Naive thymus-derived CD4-positive, alpha-beta T cell (primary cell): Measurements from ENCODE around the gene CENPV. TPM values are rescaled to one million over a fixed set of nuclear protein-coding genes. Genes with fewer than 3 reads are reported as not detected.

ENCODE experiments used
- ATAC-seq: fragments of 150-1000 bp; cut with Tn5 transposase; 2 replicates; pipeline ENCODE4 v1.10.0; 2021; ENCODE audit warnings: mild to moderate bottlenecking, moderate library complexity
- CTCF ChIA-PET: fragments of 350-600 bp; sonication (Branson Sonifier 250); formaldehyde crosslinking; loops from one replicate; lab custom pipeline; 2021; ENCODE audit warnings: antibody characterized with exemption; lab: Charles Lee
- POLR2A ChIA-PET: fragments of 350-600 bp; sonication (Branson Sonifier 250); formaldehyde crosslinking; loops from one replicate; lab custom pipeline; 2021; ENCODE audit warnings: antibody characterized with exemption, inconsistent platforms; lab: Charles Lee
- DNase-seq, 9 donors: peaks; one replicate each; pipeline versions ENCODE4 v3.0.0 to v3.0.0-alpha.2; 2020 to 2022; ENCODE audit warnings: mixed read lengths in 1 of 9
- H3K27ac ChIP-seq: one replicate; pipeline ENCODE4 v1.7.0; 2013; ENCODE audit warnings: mild to moderate bottlenecking, low read depth, low read length, moderate library complexity
- H3K27me3 ChIP-seq, 2 donors: one replicate each; pipeline ENCODE4 v1.7.0; 2013; ENCODE audit warnings: low read length in 2 of 2, mild to moderate bottlenecking in 2 of 2, moderate library complexity in 2 of 2; ENCODE audit not compliant: control insufficient read depth in 2 of 2, insufficient read depth in 2 of 2
- H3K36me3 ChIP-seq, 3 experiments: 1 replicate in 2 of 3; 2 replicates in 1 of 3; pipeline ENCODE4 v1.7.0; 2013; ENCODE audit warnings: low read length in 3 of 3, mild to moderate bottlenecking in 3 of 3, moderate library complexity in 1 of 3; ENCODE audit not compliant: insufficient read depth in 3 of 3, control insufficient read depth in 2 of 3
- H3K4me1 ChIP-seq, 2 donors: one replicate each; pipeline ENCODE4 v1.7.0; 2013; ENCODE audit warnings: low read length in 2 of 2, mild to moderate bottlenecking in 2 of 2, moderate library complexity in 1 of 2; ENCODE audit not compliant: control insufficient read depth in 2 of 2, insufficient read depth in 2 of 2
- H3K4me3 ChIP-seq: 2 replicates; pipeline ENCODE4 v1.7.0; 2013; ENCODE audit warnings: mild to moderate bottlenecking, low read length
- H3K9me3 ChIP-seq, 3 experiments: 1 replicate in 2 of 3; 2 replicates in 1 of 3; pipeline ENCODE4 v1.7.0; 2013; ENCODE audit warnings: low read length in 3 of 3; ENCODE audit not compliant: control insufficient read depth in 2 of 3
- H3K27ac Mint-ChIP-seq, 9 donors: one replicate each; pipeline ENCODE4 v1.8.0; 2020 to 2022; ENCODE audit warnings: mixed read lengths in 9 of 9, mild to moderate bottlenecking in 8 of 9, moderate library complexity in 5 of 9, inconsistent platforms in 2 of 9
- H3K27me3 Mint-ChIP-seq, 5 donors: one replicate each; pipeline ENCODE4 v1.8.0; 2021 to 2022; ENCODE audit warnings: mixed read lengths in 5 of 5, mild to moderate bottlenecking in 1 of 5
- H3K36me3 Mint-ChIP-seq, 5 donors: one replicate each; pipeline ENCODE4 v1.8.0; 2020 to 2022; ENCODE audit warnings: mixed read lengths in 5 of 5, mild to moderate bottlenecking in 3 of 5, inconsistent platforms in 1 of 5
- H3K4me1 Mint-ChIP-seq, 7 donors: one replicate each; pipeline ENCODE4 v1.8.0; 2020 to 2022; ENCODE audit warnings: mixed read lengths in 7 of 7, mild to moderate bottlenecking in 3 of 7, inconsistent platforms in 1 of 7
- H3K4me3 Mint-ChIP-seq, 10 donors: one replicate each; pipeline ENCODE4 v1.8.0; 2020 to 2022; ENCODE audit warnings: mild to moderate bottlenecking in 10 of 10, mixed read lengths in 10 of 10, moderate library complexity in 6 of 10, inconsistent platforms in 2 of 10
- H3K9me3 Mint-ChIP-seq, 11 donors: one replicate each; pipeline ENCODE4 v1.8.0; 2020 to 2022; ENCODE audit warnings: mixed read lengths in 11 of 11, mild to moderate bottlenecking in 4 of 11, inconsistent platforms in 1 of 11, moderate library complexity in 1 of 11
- intact Hi-C, 2 donors: fragments of 100-400 bp; cut with micrococcal nuclease; formaldehyde crosslinking; loops; one replicate each; pipeline ENCODE4 v1.15.1; 2023
- polyA plus RNA-seq, 2 donors: library from polyadenylated mRNA; unstranded; fragments of 300-500 nt; fragmentation: Illumina TruSeq; gene quantifications; one replicate each; pipeline ENCODE4 v1.2.3, GENCODE V29; 2021
- total RNA-seq, 6 experiments: library from RNA in 5 of 6; stranded (reverse) in 5 of 6; gene quantifications; 1 replicate in 5 of 6; 2 replicates in 1 of 6; pipeline ENCODE4 v1.2.3 and lab custom pipeline; 2021 to 2026

CENPV gene
- total and polyA plus RNA-seq, 7 experiments from 2014 or later: 9.8 to 30.3 (median 22.2) TPM

DNA sequence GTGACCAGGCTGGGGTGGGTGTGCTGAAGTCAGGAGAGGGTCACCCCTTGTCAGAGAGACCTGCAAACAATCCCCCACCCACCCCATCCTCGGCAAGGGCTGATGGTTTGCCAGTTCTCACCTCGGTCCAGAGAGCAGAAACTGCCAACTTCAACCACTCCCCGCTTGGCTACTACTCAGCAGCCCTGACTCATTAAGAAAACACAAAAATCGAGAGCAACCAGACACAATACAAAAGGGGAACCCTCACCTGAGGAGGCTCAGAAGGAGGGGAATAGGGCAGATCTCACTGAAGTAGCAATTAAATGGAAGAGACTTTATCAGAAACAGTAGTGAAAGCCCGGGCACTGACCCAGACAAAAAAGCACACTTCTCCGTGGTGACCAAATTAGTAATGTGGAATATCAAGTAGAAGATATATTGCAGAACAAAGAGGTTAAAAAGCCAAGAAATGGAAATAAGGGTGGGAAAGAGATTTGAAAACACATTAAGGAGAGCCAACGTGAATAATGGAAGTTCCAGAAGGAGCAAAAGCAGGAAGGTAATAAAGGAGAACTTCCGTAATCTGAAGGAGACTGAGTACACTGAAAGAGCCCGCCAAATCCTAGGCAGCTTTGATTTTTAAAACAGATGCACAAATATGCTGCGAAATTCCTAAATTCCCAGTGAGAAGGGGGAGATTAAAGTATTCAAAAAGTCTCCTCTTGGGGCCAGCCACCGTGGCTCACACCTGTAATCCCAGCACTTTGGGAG, 23.6 kb downstream of the CENPV start:
- H3K4me3 Mint-ChIP-seq: no peak overlapping the region
- H3K4me1 ChIP-seq: no peaks in the 10 kb centered on the region
- no peaks in the 10 kb centered on the region for H3K27me3 Mint-ChIP-seq
- intact Hi-C loops: no loop called here
- H3K9me3 ChIP-seq: no peaks in the 10 kb centered on the region
- POLR2A ChIA-PET: no interaction called here
- ATAC-seq (no peak), DNase-seq (no peak)
- H3K27me3 ChIP-seq: no peaks in the 10 kb centered on the region
- H3K27ac Mint-ChIP-seq: peak overlapping the region in 2 of 9 donors; percentile 18 to 43
- H3K4me1 Mint-ChIP-seq: no peaks in the 10 kb centered on the region
- peaks cover 0 to 33% (median 8%) of the 10 kb centered on the region in 5 donors for H3K36me3 Mint-ChIP-seq
- H3K27ac ChIP-seq: no peak overlapping the region
- no peaks in the 10 kb centered on the region for H3K9me3 Mint-ChIP-seq
- peaks cover 0 to 24% (median 0%) of the 10 kb centered on the region in 3 experiments for H3K36me3 ChIP-seq
- CTCF ChIA-PET: no interaction called here
- no peak overlapping the region for H3K4me3 ChIP-seq

DNA sequence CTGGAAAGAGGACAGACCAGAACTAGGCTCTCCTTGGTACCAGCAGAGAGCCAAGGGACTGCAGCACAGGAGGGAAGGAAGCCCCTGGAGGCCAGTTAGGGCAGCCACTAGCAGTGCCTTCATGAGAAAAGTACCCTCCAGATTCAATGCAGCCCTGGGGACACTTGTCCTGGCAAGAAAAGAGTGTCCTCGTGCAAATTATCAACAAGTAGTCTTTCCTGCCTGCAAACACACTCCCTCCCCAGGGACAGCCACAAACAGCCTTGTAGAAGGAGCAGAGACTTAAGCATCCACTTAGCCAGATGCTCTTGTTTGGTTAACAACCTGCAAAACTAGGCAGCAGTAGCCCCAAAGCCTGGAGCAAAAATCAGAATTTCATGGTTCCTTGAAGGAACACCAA, 24.3 kb downstream of the CENPV start:
- no peaks in the 10 kb centered on the region for H3K27me3 Mint-ChIP-seq
- H3K4me1 ChIP-seq: no peaks in the 10 kb centered on the region
- ChIA-PET CTCF (no interaction called here), POLR2A (no interaction called here)
- no peak for DNase-seq
- peaks cover 0 to 29% (median 0%) of the 10 kb centered on the region in 3 experiments for H3K36me3 ChIP-seq
- no peaks in the 10 kb centered on the region for H3K27me3 ChIP-seq
- H3K4me1 Mint-ChIP-seq: no peaks in the 10 kb centered on the region
- no peak overlapping the region for H3K27ac Mint-ChIP-seq
- no peak overlapping the region for H3K4me3 Mint-ChIP-seq
- intact Hi-C loops: no loop called here
- H3K9me3 Mint-ChIP-seq: no peaks in the 10 kb centered on the region
- peaks cover 0 to 36% (median 8%) of the 10 kb centered on the region in 5 donors for H3K36me3 Mint-ChIP-seq
- no peak overlapping the region for H3K27ac ChIP-seq
- H3K4me3 ChIP-seq: no peak overlapping the region
- H3K9me3 ChIP-seq: no peaks in the 10 kb centered on the region
- ATAC-seq: no peak

- H3K4me3 Mint-ChIP-seq: no peak overlapping the region
- no peak for ATAC-seq
- H3K27me3 Mint-ChIP-seq: no peaks in the 10 kb centered on the region
- intact Hi-C loops: no loop called here
- H3K4me1 ChIP-seq: no peaks in the 10 kb centered on the region
- H3K36me3 ChIP-seq: peaks cover 0 to 29% (median 0%) of the 10 kb centered on the region in 3 experiments
- no peak for DNase-seq
- H3K36me3 Mint-ChIP-seq: peaks cover 0 to 43% (median 13%) of the 10 kb centered on the region in 5 donors
- no peak overlapping the region for H3K27ac ChIP-seq
- CTCF ChIA-PET: no interaction called here
- H3K27me3 ChIP-seq: no peaks in the 10 kb centered on the region
- no peaks in the 10 kb centered on the region for H3K9me3 ChIP-seq
- no peak overlapping the region for H3K27ac Mint-ChIP-seq
- no peaks in the 10 kb centered on the region for H3K9me3 Mint-ChIP-seq
- no peak overlapping the region for H3K4me3 ChIP-seq
- H3K4me1 Mint-ChIP-seq: no peaks in the 10 kb centered on the region
- POLR2A ChIA-PET: no interaction called here
Observed at GRCh38 chr17:16327018-16327417, 26.3 kb downstream of the CENPV start.

GRCh38 chr17:16325964-16326363, 27.3 kb downstream of the CENPV start:
- no peaks in the 10 kb centered on the region for H3K9me3 ChIP-seq
- no peak overlapping the region for H3K27ac ChIP-seq
- H3K4me3 ChIP-seq: no peak overlapping the region
- Mint-ChIP-seq H3K9me3 (no peaks in the 10 kb centered on the region), H3K4me3 (no peak overlapping the region), H3K4me1 (no peaks in the 10 kb centered on the region), H3K36me3 (peaks cover 0 to 41% (median 13%) of the 10 kb centered on the region in 5 donors), H3K27me3 (no peaks in the 10 kb centered on the region), H3K27ac (no peak overlapping the region)
- H3K36me3 ChIP-seq: peaks cover 0 to 29% (median 0%) of the 10 kb centered on the region in 3 experiments
- H3K4me1 ChIP-seq: no peaks in the 10 kb centered on the region
- no peaks in the 10 kb centered on the region for H3K27me3 ChIP-seq
- ATAC-seq (no peak), DNase-seq (no peak)
- intact Hi-C loops: no loop called here
- ChIA-PET CTCF (no interaction called here), POLR2A (interaction anchor here (0.6 kb wide), 1 partner anchor 60 kb away, joined by 4 read pairs; no protein-coding TSS in a partner anchor)

GRCh38 chr17:16322636-16323035, 30.6 kb downstream of the CENPV start:
- H3K4me3 Mint-ChIP-seq: no peak overlapping the region
- no peaks in the 10 kb centered on the region for H3K27me3 Mint-ChIP-seq
- H3K27ac Mint-ChIP-seq: no peak overlapping the region
- H3K4me1 Mint-ChIP-seq: no peaks in the 10 kb centered on the region
- Histone ChIP-seq H3K4me3 (no peak overlapping the region), H3K27me3 (no peaks in the 10 kb centered on the region), H3K36me3 (peaks cover 0 to 38% (median 0%) of the 10 kb centered on the region in 3 experiments), H3K9me3 (no peaks in the 10 kb centered on the region), H3K4me1 (no peaks in the 10 kb centered on the region), H3K27ac (no peak overlapping the region)
- ChIA-PET POLR2A (interaction anchor here (0.6 kb wide), 1 partner anchor 119 kb away, joined by 4 read pairs; no protein-coding TSS in a partner anchor), CTCF (no interaction called here)
- no peak for DNase-seq
- intact Hi-C loops: no loop called here
- ATAC-seq: no peak
- H3K9me3 Mint-ChIP-seq: no peaks in the 10 kb centered on the region
- peaks cover 0 to 40% (median 15%) of the 10 kb centered on the region in 5 donors for H3K36me3 Mint-ChIP-seq

GRCh38 chr17:16319969-16320368, 33.3 kb downstream of the CENPV start:
- Mint-ChIP-seq H3K27me3 (no peaks in the 10 kb centered on the region), H3K4me1 (no peaks in the 10 kb centered on the region), H3K9me3 (no peaks in the 10 kb centered on the region), H3K27ac (no peak overlapping the region), H3K4me3 (no peak overlapping the region), H3K36me3 (peaks cover 0 to 39% (median 4%) of the 10 kb centered on the region in 5 donors)
- ATAC-seq (no peak), DNase-seq (no peak)
- Histone ChIP-seq H3K27me3 (no peaks in the 10 kb centered on the region), H3K9me3 (no peaks in the 10 kb centered on the region), H3K4me3 (no peak overlapping the region), H3K4me1 (no peaks in the 10 kb centered on the region), H3K36me3 (peaks cover 0 to 38% (median 3%) of the 10 kb centered on the region in 3 experiments), H3K27ac (no peak overlapping the region)
- POLR2A ChIA-PET: no interaction called here
- CTCF ChIA-PET: no interaction called here
- intact Hi-C loops: no loop called here

GRCh38 chr17:16314859-16315258, 38.4 kb downstream of the CENPV start:
- Mint-ChIP-seq H3K36me3 (peaks cover 6 to 56% (median 28%) of the 10 kb centered on the region in 5 donors), H3K27ac (peak overlapping the region in 3 of 9 donors; percentile 29 to 72 (median 40)), H3K4me1 (peaks cover 7 to 20% (median 12%) of the 10 kb centered on the region in 7 donors), H3K4me3 (no peak overlapping the region), H3K27me3 (no peaks in the 10 kb centered on the region), H3K9me3 (peaks cover 0 to 1% (median 0%) of the 10 kb centered on the region in 11 donors)
- Histone ChIP-seq H3K4me3 (no peak overlapping the region), H3K36me3 (peaks cover 0 to 39% (median 3%) of the 10 kb centered on the region in 3 experiments), H3K9me3 (no peaks in the 10 kb centered on the region), H3K27me3 (no peaks in the 10 kb centered on the region), H3K27ac (no peak overlapping the region), H3K4me1 (peaks cover 0 to 5% of the 10 kb centered on the region in 2 donors)
- intact Hi-C loops: no loop called here
- ChIA-PET POLR2A (no interaction called here), CTCF (no interaction called here)
- DNase-seq (no peak), ATAC-seq (no peak)
